Measurements from ENCODE around the gene KLK11. TPM values are rescaled to one million over a fixed set of nuclear protein-coding genes. Genes with fewer than 3 reads are reported as not detected.

The KLK11 gene
- total and polyA plus RNA-seq, 4 donors = 0.25 to 0.43 TPM; not detected in 2

DNA sequence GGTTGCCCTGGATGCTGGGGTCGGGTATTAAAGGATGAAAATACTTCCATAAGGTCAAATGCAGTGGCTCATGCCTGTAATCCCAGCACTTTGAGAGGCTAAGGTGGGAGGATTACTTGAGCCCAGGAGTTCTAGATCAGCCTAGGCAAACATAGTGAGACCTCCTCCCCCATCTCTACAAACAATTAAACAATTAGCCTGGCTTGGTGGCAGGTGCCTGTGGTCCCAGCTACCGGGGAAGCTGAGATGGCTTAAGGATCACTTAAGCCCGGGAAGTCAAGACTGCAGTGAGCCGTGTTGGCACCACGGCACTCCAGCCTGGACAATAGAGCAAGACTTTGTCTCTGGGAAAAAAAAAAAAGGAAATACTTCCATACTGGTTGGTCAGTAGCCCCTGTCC, 1.5 kb downstream of the KLK11 start:
- ATAC-seq (ENCODE audit: low FRiP score) (no peak), DNase-seq (peak in 1 of 2 donors; percentile 19)
- Histone ChIP-seq H3K4me3 (ENCODE audit: low read length in 2 of 2) (no peak overlapping the region), H3K27me3 (ENCODE audit: control insufficient read depth in 1 of 2, insufficient read depth in 2 of 2, low read length in 1 of 2) (peaks cover 0 to 3% of the 10 kb centered on the region in 2 donors), H3K27ac (ENCODE audit: low read depth in 1 of 2, low read length in 2 of 2) (no peak overlapping the region), H3K9me3 (ENCODE audit: control insufficient read depth, low read length) (no peaks in the 10 kb centered on the region), H3K4me1 (ENCODE audit: control insufficient read depth in 1 of 2, insufficient read depth in 2 of 2, low read length in 2 of 2) (no peaks in the 10 kb centered on the region), H3K36me3 (ENCODE audit: control insufficient read depth in 1 of 2, insufficient read depth in 2 of 2, low read length in 1 of 2) (no peaks in the 10 kb centered on the region)
- WGBS, 2 donors = 41 to 43% methylated on average over 5 of the region's 5 CpGs
- intact Hi-C loops (cut with DNase I) = no loop called here

DNA sequence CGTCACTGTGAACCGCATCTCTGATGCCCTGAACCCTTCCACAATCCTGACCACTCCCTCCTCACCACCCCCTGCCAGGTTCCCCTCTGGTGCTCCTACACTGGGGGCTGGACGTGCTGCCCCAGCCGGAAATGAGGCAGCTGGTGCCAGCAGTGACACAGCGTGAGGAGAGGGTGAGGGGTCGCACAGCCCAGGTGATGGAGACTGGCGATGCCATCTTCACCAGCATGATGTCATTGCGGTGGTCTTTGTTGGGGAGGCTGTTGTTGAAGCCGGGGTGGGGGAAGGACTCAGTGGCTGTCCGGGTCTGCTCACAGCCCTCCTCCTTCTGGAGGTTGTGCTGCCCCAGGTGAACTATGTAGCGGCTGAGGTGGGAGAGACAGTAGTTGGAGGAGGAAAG, 2.5 kb downstream of the KLK11 start:
- H3K9me3 ChIP-seq (ENCODE audit: control insufficient read depth, low read length) = no peaks in the 10 kb centered on the region
- ATAC-seq (ENCODE audit: low FRiP score) = no peak
- H3K27ac ChIP-seq (ENCODE audit: low read depth in 1 of 2, low read length in 2 of 2) = no peak overlapping the region
- no peak overlapping the region for H3K4me3 ChIP-seq (ENCODE audit: low read length in 2 of 2)
- intact Hi-C loops (cut with DNase I) = no loop called here
- no peaks in the 10 kb centered on the region for H3K36me3 ChIP-seq (ENCODE audit: control insufficient read depth in 1 of 2, insufficient read depth in 2 of 2, low read length in 1 of 2)
- H3K4me1 ChIP-seq (ENCODE audit: control insufficient read depth in 1 of 2, insufficient read depth in 2 of 2, low read length in 2 of 2) = no peaks in the 10 kb centered on the region
- peaks cover 0 to 3% of the 10 kb centered on the region in 2 donors for H3K27me3 ChIP-seq (ENCODE audit: control insufficient read depth in 1 of 2, insufficient read depth in 2 of 2, low read length in 1 of 2)
- 71 to 75% methylated on average over 11 of the region's 11 CpGs for WGBS, 2 donors
- peak in 1 of 2 donors; percentile 60 for DNase-seq

DNA sequence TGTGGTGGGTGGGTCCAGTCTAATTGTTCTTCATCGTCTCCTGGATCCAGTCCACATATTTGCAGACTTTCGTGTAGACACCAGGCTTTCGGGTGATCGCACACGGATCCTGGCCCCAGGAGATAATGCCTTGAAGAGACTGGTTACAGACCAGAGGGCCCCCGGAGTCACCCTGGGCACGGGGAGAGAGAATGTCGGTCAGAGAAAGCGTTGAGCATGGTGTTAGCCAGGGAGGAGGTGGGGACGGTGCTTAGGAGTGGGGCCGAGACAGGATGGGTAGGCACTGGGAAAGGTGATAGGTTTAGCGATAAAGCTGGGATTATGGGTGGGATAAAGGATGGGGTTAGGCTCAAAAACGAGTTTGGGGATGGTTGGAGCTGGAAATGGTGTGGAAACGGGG, 3.9 kb downstream of the KLK11 start:
- 62 to 69% methylated on average over 14 of the region's 14 CpGs for WGBS, 2 donors
- H3K9me3 ChIP-seq (ENCODE audit: control insufficient read depth, low read length) = no peaks in the 10 kb centered on the region
- H3K36me3 ChIP-seq (ENCODE audit: control insufficient read depth in 1 of 2, insufficient read depth in 2 of 2, low read length in 1 of 2) = no peaks in the 10 kb centered on the region
- intact Hi-C loops (cut with DNase I) = no loop called here
- H3K4me1 ChIP-seq (ENCODE audit: control insufficient read depth in 1 of 2, insufficient read depth in 2 of 2, low read length in 2 of 2) = no peaks in the 10 kb centered on the region
- peaks cover 0 to 3% of the 10 kb centered on the region in 2 donors for H3K27me3 ChIP-seq (ENCODE audit: control insufficient read depth in 1 of 2, insufficient read depth in 2 of 2, low read length in 1 of 2)
- DNase-seq (peak in 1 of 2 donors; percentile 44), ATAC-seq (ENCODE audit: low FRiP score) (no peak)
- no peak overlapping the region for H3K4me3 ChIP-seq (ENCODE audit: low read length in 2 of 2)
- no peak overlapping the region for H3K27ac ChIP-seq (ENCODE audit: low read depth in 1 of 2, low read length in 2 of 2)

DNA sequence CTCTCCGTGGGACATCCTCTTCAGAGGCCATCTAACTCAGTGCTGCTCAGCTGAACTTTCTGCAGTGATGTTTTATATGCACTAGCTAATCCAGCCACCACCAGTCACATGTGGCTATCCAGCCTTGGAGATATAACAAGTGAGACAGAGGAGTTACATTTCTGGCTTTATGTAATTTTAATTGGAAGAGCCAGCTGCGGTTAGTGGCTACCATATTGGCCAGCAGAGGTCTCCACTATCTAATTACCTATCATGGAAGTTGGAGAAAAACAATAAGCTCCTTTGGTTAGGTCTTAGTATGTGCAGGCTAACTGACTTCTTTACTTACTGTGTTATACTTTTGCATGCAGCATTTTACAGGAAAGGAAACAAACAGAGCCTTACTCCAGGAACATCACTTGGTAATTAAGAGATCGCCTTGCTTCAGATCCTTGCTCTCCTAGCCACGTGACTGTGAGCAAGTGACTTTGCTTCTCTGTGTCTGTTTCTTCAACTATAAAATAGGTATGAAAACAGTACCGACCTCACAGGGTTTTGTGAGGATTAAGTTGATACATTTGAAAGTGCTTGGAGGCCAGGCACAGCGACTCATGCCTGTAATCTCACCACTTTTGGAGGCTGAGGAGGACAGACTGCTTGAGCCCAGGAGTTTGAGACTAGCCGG, 5.3 kb downstream of the KLK11 start:
- Histone ChIP-seq H3K4me1 (ENCODE audit: control insufficient read depth in 1 of 2, insufficient read depth in 2 of 2, low read length in 2 of 2) (no peaks in the 10 kb centered on the region), H3K27me3 (ENCODE audit: control insufficient read depth in 1 of 2, insufficient read depth in 2 of 2, low read length in 1 of 2) (no peaks in the 10 kb centered on the region), H3K4me3 (ENCODE audit: low read length in 2 of 2) (no peak overlapping the region), H3K27ac (ENCODE audit: low read depth in 1 of 2, low read length in 2 of 2) (no peak overlapping the region), H3K9me3 (ENCODE audit: control insufficient read depth, low read length) (no peaks in the 10 kb centered on the region), H3K36me3 (ENCODE audit: control insufficient read depth in 1 of 2, insufficient read depth in 2 of 2, low read length in 1 of 2) (no peaks in the 10 kb centered on the region)
- DNase-seq (peak; percentile 1 to 7), ATAC-seq (ENCODE audit: low FRiP score) (no peak)
- 30 to 32% methylated on average over 7 of the region's 7 CpGs for WGBS, 2 donors
- intact Hi-C loops (cut with DNase I) = no loop called here

DNA sequence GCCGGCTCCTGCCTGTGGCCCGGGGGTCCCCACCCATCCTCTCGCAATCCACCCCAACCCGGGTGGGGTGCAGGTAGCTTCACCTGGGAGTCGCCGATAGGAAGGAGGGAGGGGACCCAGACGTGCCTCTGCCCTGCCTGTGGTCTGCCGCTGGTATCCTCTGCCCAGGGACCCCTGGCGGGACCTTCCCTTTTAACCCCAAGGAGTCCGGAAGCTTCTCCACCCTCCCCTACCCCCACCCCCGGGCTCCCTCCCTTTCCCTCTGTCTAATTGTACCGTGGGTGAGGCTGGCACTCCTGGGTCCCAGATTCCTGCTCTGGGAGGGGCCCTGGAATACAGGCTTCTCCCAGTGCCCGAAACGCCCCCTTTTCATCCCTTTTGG, 6.9 kb downstream of the KLK11 start, which contains the start of gene KLK10:
Gene KLK10 (minus strand): TSS at position 166 of the 382 bp plus-strand sequence. CDS start 579 bp downstream, outside the sequence.
- intact Hi-C loops (cut with DNase I) = no loop called here
- no peak within 1 kb of the TSS for H3K4me3 ChIP-seq (ENCODE audit: low read length in 2 of 2)
- WGBS, 2 donors = 3 to 4% methylated on average over 8 to 14 of the region's 14 CpGs
- H3K36me3 ChIP-seq (ENCODE audit: control insufficient read depth in 1 of 2, insufficient read depth in 2 of 2, low read length in 1 of 2) = no peaks in the 10 kb centered on the region
- no peaks in the 10 kb centered on the region for H3K4me1 ChIP-seq (ENCODE audit: control insufficient read depth in 1 of 2, insufficient read depth in 2 of 2, low read length in 2 of 2)
- H3K27ac ChIP-seq (ENCODE audit: low read depth in 1 of 2, low read length in 2 of 2) = no peak within 1 kb of the TSS
- H3K27me3 ChIP-seq (ENCODE audit: control insufficient read depth in 1 of 2, insufficient read depth in 2 of 2, low read length in 1 of 2) = no peaks in the 10 kb centered on the region
- ATAC-seq (ENCODE audit: low FRiP score) (no peak), DNase-seq (peak; percentile 32 to 70)
- no peaks in the 10 kb centered on the region for H3K9me3 ChIP-seq (ENCODE audit: control insufficient read depth, low read length)

- no peaks in the 10 kb centered on the region for H3K36me3 ChIP-seq (ENCODE audit: control insufficient read depth in 1 of 2, insufficient read depth in 2 of 2, low read length in 1 of 2)
- no peaks in the 10 kb centered on the region for H3K27me3 ChIP-seq (ENCODE audit: control insufficient read depth in 1 of 2, insufficient read depth in 2 of 2, low read length in 1 of 2)
- no peaks in the 10 kb centered on the region for H3K4me1 ChIP-seq (ENCODE audit: control insufficient read depth in 1 of 2, insufficient read depth in 2 of 2, low read length in 2 of 2)
- no peak overlapping the region for H3K4me3 ChIP-seq (ENCODE audit: low read length in 2 of 2)
- intact Hi-C loops (cut with DNase I) = no loop called here
- DNase-seq (peak in 1 of 2 donors; percentile 69), ATAC-seq (ENCODE audit: low FRiP score) (no peak)
- H3K27ac ChIP-seq (ENCODE audit: low read depth in 1 of 2, low read length in 2 of 2) = no peak overlapping the region
- WGBS, 2 donors = 1% methylated on average over 60 to 68 of the region's 68 CpGs
- H3K9me3 ChIP-seq (ENCODE audit: control insufficient read depth, low read length) = no peaks in the 10 kb centered on the region
Observed at GRCh38 chr19:51018745-51019543, 7.5 kb downstream of the KLK11 start.

- WGBS, 2 donors = 1% methylated on average over 64 to 68 of the region's 68 CpGs
- H3K27me3 ChIP-seq (ENCODE audit: control insufficient read depth in 1 of 2, insufficient read depth in 2 of 2, low read length in 1 of 2) = no peaks in the 10 kb centered on the region
Observed at GRCh38 chr19:51016798-51017683, 9.4 kb downstream of the KLK11 start.

DNA sequence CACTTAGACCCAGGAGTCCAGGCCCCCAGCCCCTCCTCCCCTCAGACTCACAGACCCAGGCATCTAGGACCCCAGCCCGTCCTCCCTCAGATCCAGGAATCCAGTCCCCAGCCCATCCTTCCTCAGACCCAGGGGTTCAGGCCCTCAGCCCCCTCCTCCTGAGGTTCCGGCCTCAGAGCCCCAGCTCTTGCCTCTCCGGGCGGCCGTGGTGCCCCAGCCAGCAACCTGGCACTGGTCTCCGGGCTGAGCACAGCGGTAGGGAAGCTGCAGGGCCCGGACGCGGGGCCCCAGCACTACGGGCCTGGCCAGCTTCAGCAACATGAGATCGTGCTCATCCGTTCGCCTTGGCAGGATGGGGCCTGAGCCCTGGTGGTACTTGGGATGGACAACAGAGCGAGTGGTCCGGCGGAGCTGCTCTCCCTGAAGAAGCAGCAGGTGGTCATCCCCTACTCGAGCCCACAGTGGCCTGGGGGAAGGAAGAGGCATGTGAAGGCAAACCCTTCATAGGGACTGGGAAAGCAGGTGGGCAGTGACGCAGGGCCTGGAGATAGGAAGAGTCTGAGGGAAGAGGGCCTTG, 10.6 kb downstream of the KLK11 start:
- WGBS, 2 donors = 81 to 88% methylated on average over 19 of the region's 19 CpGs
- H3K4me1 ChIP-seq (ENCODE audit: control insufficient read depth in 1 of 2, insufficient read depth in 2 of 2, low read length in 2 of 2) = no peaks in the 10 kb centered on the region
- no peaks in the 10 kb centered on the region for H3K36me3 ChIP-seq (ENCODE audit: control insufficient read depth in 1 of 2, insufficient read depth in 2 of 2, low read length in 1 of 2)
- no peak overlapping the region for H3K27ac ChIP-seq (ENCODE audit: low read depth in 1 of 2, low read length in 2 of 2)
- no peaks in the 10 kb centered on the region for H3K9me3 ChIP-seq (ENCODE audit: control insufficient read depth, low read length)
- DNase-seq = no peak
- intact Hi-C loops (cut with DNase I) = no loop called here
- no peak for ATAC-seq (ENCODE audit: low FRiP score)
- no peak overlapping the region for H3K4me3 ChIP-seq (ENCODE audit: low read length in 2 of 2)
- no peaks in the 10 kb centered on the region for H3K27me3 ChIP-seq (ENCODE audit: control insufficient read depth in 1 of 2, insufficient read depth in 2 of 2, low read length in 1 of 2)

More at GRCh38 chr19:51016798-51017683, 9.4 kb downstream of the KLK11 start:
- Histone ChIP-seq H3K36me3 (ENCODE audit: control insufficient read depth in 1 of 2, insufficient read depth in 2 of 2, low read length in 1 of 2) (no peaks in the 10 kb centered on the region), H3K4me3 (ENCODE audit: low read length in 2 of 2) (no peak overlapping the region), H3K4me1 (ENCODE audit: control insufficient read depth in 1 of 2, insufficient read depth in 2 of 2, low read length in 2 of 2) (no peaks in the 10 kb centered on the region), H3K27ac (ENCODE audit: low read depth in 1 of 2, low read length in 2 of 2) (no peak overlapping the region), H3K9me3 (ENCODE audit: control insufficient read depth, low read length) (no peaks in the 10 kb centered on the region)
- ATAC-seq (ENCODE audit: low FRiP score) = no peak
- intact Hi-C loops (cut with DNase I) = no loop called here
- DNase-seq = peak in 1 of 2 donors; percentile 62

Data from aorta (tissue), 5 donors.